Adrenal gland (tissue), 5 donors: ENCODE data around the gene ULBP1.
"Not testable (repeated sequence)": the region's sequence is repeated elsewhere in the genome, so short reads cannot be mapped to it uniquely, and the experiment has no call there.

Experiments used
- CTCF ChIP-seq, 6 experiments: fragments of 450-650 bp in 4 of 6; fragments of 200-600 bp in 2 of 6; sonication (generic) in 1 of 6; IDR thresholded peaks; 1 replicate in 5 of 6; 2 replicates in 1 of 6; pipeline versions ENCODE4 v1.5.1 to v1.8.0; 2016 to 2021; ENCODE audit warnings: antibody characterized with exemption in 6 of 6, mild to moderate bottlenecking in 2 of 6, moderate library complexity in 1 of 6
- POLR2A ChIP-seq, 2 donors: fragments of 450-650 bp; IDR thresholded peaks; one replicate each; pipeline ENCODE4 v1.6.1; 2017; ENCODE audit warnings: antibody characterized with exemption in 2 of 2, mild to moderate bottlenecking in 2 of 2, moderate library complexity in 1 of 2
- donor health status: DM: no; HTN: no; CAD: no.

GRCh38 chr6:149953390-149953789, 10.4 kb upstream of the ULBP1 start:
- TF ChIP-seq CTCF, POLR2A (IDR thresholded peaks at IDR 0.05): not testable (repeated sequence)
